H9 (cell line): ENCODE results near the gene PREP. TPM values are rescaled to one million over a fixed set of nuclear protein-coding genes. Genes with fewer than 3 reads are reported as not detected.

Source experiments
- DNase-seq: peaks from one replicate; pipeline ENCODE4 v3.0.0-alpha.2; 2017
- H2AFZ ChIP-seq: one replicate; pipeline ENCODE4 v1.6.1; 2013; ENCODE audit warnings: mild to moderate bottlenecking, low read length, control low read depth, moderate library complexity
- H2AK5ac ChIP-seq: 2 replicates; pipeline ENCODE4 v1.6.1; 2013; ENCODE audit warnings: low read length, control low read depth, mixed read lengths; ENCODE audit not compliant: insufficient read length
- H2BK120ac ChIP-seq: one replicate; pipeline ENCODE4 v1.6.1; 2013; ENCODE audit warnings: low read depth, mild to moderate bottlenecking, low read length, control low read depth, inconsistent platforms; ENCODE audit not compliant: poor library complexity, severe bottlenecking
- H2BK12ac ChIP-seq: 2 replicates; pipeline ENCODE4 v1.6.1; 2013; ENCODE audit warnings: low read length, control low read depth, mixed read lengths, low read depth; ENCODE audit not compliant: insufficient read length
- H2BK15ac ChIP-seq: 2 replicates; pipeline ENCODE4 v1.6.1; 2013; ENCODE audit warnings: low read depth, low read length, control low read depth
- H2BK20ac ChIP-seq: one replicate; pipeline ENCODE4 v1.6.1; 2013; ENCODE audit warnings: low read depth, mild to moderate bottlenecking, low read length, control low read depth, inconsistent platforms; ENCODE audit not compliant: poor library complexity, severe bottlenecking
- H2BK5ac ChIP-seq: 2 replicates; pipeline ENCODE4 v1.6.1; 2013; ENCODE audit warnings: low read length, control low read depth, mixed read lengths; ENCODE audit not compliant: insufficient read length
- H3K14ac ChIP-seq: 2 replicates; pipeline ENCODE4 v1.6.1; 2013; ENCODE audit warnings: low read length, control low read depth; ENCODE audit not compliant: insufficient read depth
- H3K18ac ChIP-seq: 2 replicates; pipeline ENCODE4 v1.6.1; 2013; ENCODE audit warnings: low read depth, mild to moderate bottlenecking, mixed read lengths, low read length, control low read depth; ENCODE audit not compliant: insufficient read length
- H3K23ac ChIP-seq: 2 replicates; pipeline ENCODE4 v1.6.1; 2013; ENCODE audit warnings: low read length, control low read depth, mixed read lengths, low read depth; ENCODE audit not compliant: insufficient read length
- H3K23me2 ChIP-seq: 2 replicates; pipeline ENCODE4 v1.6.1; 2013; ENCODE audit warnings: low read depth, mild to moderate bottlenecking, mixed read lengths, low read length, control low read depth; ENCODE audit not compliant: insufficient read length, poor library complexity, severe bottlenecking
- H3K27ac ChIP-seq: 2 replicates; pipeline ENCODE4 v1.5.1; 2013; ENCODE audit warnings: low read length, control low read depth, mixed read lengths, low read depth; ENCODE audit not compliant: insufficient read length
- H3K27me3 ChIP-seq: 2 replicates; pipeline ENCODE4 v1.6.1; 2013; ENCODE audit warnings: low read length, control low read depth, inconsistent platforms; ENCODE audit not compliant: insufficient read depth
- H3K4ac ChIP-seq: 2 replicates; pipeline ENCODE4 v1.6.1; 2013; ENCODE audit warnings: low read depth, mild to moderate bottlenecking, control low read depth, inconsistent platforms, low read length, moderate library complexity
- H3K4me1 ChIP-seq: 2 replicates; pipeline ENCODE4 v1.6.1; 2013; ENCODE audit warnings: low read length, control low read depth, inconsistent platforms; ENCODE audit not compliant: insufficient read depth
- H3K4me2 ChIP-seq: 2 replicates; pipeline ENCODE4 v1.6.1; 2013; ENCODE audit warnings: low read length, control low read depth, mixed read lengths; ENCODE audit not compliant: insufficient read length, insufficient read depth
- H3K56ac ChIP-seq: 2 replicates; pipeline ENCODE4 v1.6.1; 2013; ENCODE audit warnings: low read depth, mild to moderate bottlenecking, mixed read lengths, low read length, control low read depth; ENCODE audit not compliant: insufficient read length
- H3K79me1 ChIP-seq: 2 replicates; pipeline ENCODE4 v1.6.1; 2013; ENCODE audit warnings: low read depth, mild to moderate bottlenecking, moderate library complexity, low read length, control low read depth, inconsistent platforms; ENCODE audit not compliant: insufficient read depth, poor library complexity, severe bottlenecking
- H3K79me2 ChIP-seq: 2 replicates; pipeline ENCODE4 v1.6.1; 2013; ENCODE audit warnings: low read length, control low read depth, inconsistent platforms; ENCODE audit not compliant: insufficient read depth
- H3K9ac ChIP-seq: 2 replicates; pipeline ENCODE4 v1.6.1; 2013; ENCODE audit warnings: low read length, control low read depth, mixed read lengths; ENCODE audit not compliant: insufficient read length; ENCODE audit errors: extremely low read depth
- H3K9me3 ChIP-seq: one replicate; pipeline ENCODE4 v1.6.1; 2013; ENCODE audit warnings: low read depth, low read length, inconsistent platforms; ENCODE audit not compliant: control insufficient read depth
- H3T11ph ChIP-seq: one replicate; pipeline ENCODE4 v1.6.1; 2013; ENCODE audit warnings: mild to moderate bottlenecking, low read length, control low read depth, inconsistent platforms
- H4K20me1 ChIP-seq: one replicate; pipeline ENCODE4 v1.6.1; 2013; ENCODE audit not compliant: control insufficient read depth, insufficient read length, insufficient read depth
- H4K5ac ChIP-seq: 2 replicates; pipeline ENCODE4 v1.6.1; 2013; ENCODE audit warnings: low read depth, mild to moderate bottlenecking, mixed read lengths, low read length, control low read depth; ENCODE audit not compliant: insufficient read length
- H4K8ac ChIP-seq: replicated peaks from 2 replicates; pipeline ENCODE4 v1.6.1; 2013; ENCODE audit warnings: low read length, control low read depth, mixed read lengths, low read depth; ENCODE audit not compliant: insufficient read length
- H4K91ac ChIP-seq: 2 replicates; pipeline ENCODE4 v1.6.1; 2013; ENCODE audit warnings: low read depth, mild to moderate bottlenecking, moderate library complexity, mixed read lengths, low read length, control low read depth; ENCODE audit not compliant: insufficient read length
- H3K27ac Mint-ChIP-seq, 3 experiments: 2 replicates in 2 of 3; 3 replicates in 1 of 3; pipeline ENCODE4 v1.8.0; 2020 to 2021; ENCODE audit warnings: mixed read lengths in 3 of 3, mild to moderate bottlenecking in 1 of 3, moderate library complexity in 1 of 3
- H3K27me3 Mint-ChIP-seq: 2 replicates; pipeline ENCODE4 v1.8.0; 2021; ENCODE audit warnings: low read depth, mild to moderate bottlenecking, moderate library complexity, mixed read lengths
- H3K36me3 Mint-ChIP-seq, 3 experiments: 2 replicates in 2 of 3; 3 replicates in 1 of 3; pipeline ENCODE4 v1.8.0; 2020 to 2021; ENCODE audit warnings: low read depth in 3 of 3, mixed read lengths in 3 of 3; ENCODE audit not compliant: insufficient read depth in 1 of 3
- H3K4me1 Mint-ChIP-seq, 2 experiments: 2 replicates each; pipeline ENCODE4 v1.8.0; 2020; ENCODE audit warnings: mixed read lengths in 2 of 2
- H3K4me3 Mint-ChIP-seq, 2 experiments: 2 replicates in 1 of 2; 3 replicates in 1 of 2; pipeline ENCODE4 v1.8.0; 2020 to 2021; ENCODE audit warnings: mild to moderate bottlenecking in 2 of 2, mixed read lengths in 2 of 2, moderate library complexity in 1 of 2
- H3K9me3 Mint-ChIP-seq, 2 experiments: 2 replicates in 1 of 2; 3 replicates in 1 of 2; pipeline ENCODE4 v1.8.0; 2020; ENCODE audit warnings: mild to moderate bottlenecking in 2 of 2, mixed read lengths in 2 of 2, moderate library complexity in 1 of 2
- total RNA-seq: library from RNA; stranded (reverse); gene quantifications from 2 replicates; pipeline ENCODE4 v1.2.1, GENCODE V29; 2021
- TF ChIP-seq, protein P1 (sequence below): fragments of 200-600 bp; sonication (generic); conservative IDR thresholded peaks from 3 replicates; pipeline ENCODE4 v1.8.0; 2021; ENCODE audit warnings: antibody characterized with exemption, mild to moderate bottlenecking

Gene PREP
- total RNA-seq, 1 experiment from 2014 or later, result 54.0 TPM

DNA sequence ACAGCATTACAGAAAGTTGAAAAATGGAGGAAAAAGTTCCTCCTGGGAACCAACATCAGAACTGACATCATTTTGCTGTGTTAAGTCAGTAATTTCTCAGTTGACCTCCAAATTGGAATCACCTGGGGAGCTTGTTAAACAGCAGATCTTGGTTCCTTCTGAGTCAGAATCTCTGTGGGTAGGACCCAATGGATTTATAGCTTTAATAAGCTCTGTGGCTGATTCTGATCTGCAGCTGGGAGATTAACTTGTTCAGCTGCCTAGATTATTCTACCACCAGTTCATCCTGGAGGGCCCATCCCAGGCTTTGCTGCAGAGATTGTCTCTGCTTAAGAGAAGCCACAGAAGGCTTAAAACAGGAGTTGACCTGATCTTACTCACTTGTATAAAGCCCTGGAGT is 132.4 kb downstream of the PREP start:
- peaks cover 6 to 10% of the 10 kb centered on the region in 2 experiments for H3K9me3 Mint-ChIP-seq
- H3K23me2 ChIP-seq, result no peaks in the 10 kb centered on the region
- no peaks in the 10 kb centered on the region for H3K79me2 ChIP-seq
- no peak overlapping the region for H2BK15ac ChIP-seq
- H3K23ac ChIP-seq, result no peak overlapping the region
- no peak overlapping the region for H2BK120ac ChIP-seq
- H3K27ac ChIP-seq, result no peak overlapping the region
- H3K4me1 ChIP-seq, result no peaks in the 10 kb centered on the region
- H2BK20ac ChIP-seq, result no peak overlapping the region
- H3K4ac ChIP-seq, result no peak overlapping the region
- H4K20me1 ChIP-seq, result no peaks in the 10 kb centered on the region
- peaks cover 2 to 7% (median 4%) of the 10 kb centered on the region in 3 experiments; a peak in 5 of 7 replicates for H3K36me3 Mint-ChIP-seq
- H3K27me3 Mint-ChIP-seq, result no peaks in the 10 kb centered on the region
- H3K27ac Mint-ChIP-seq, result no peak overlapping the region
- no peaks in the 10 kb centered on the region for H3K27me3 ChIP-seq
- no peak overlapping the region for H2BK12ac ChIP-seq
- H3K9ac ChIP-seq, result no peak overlapping the region
- no peak overlapping the region for H3K4me3 Mint-ChIP-seq
- H2AFZ ChIP-seq, result no peak overlapping the region
- no peaks in the 10 kb centered on the region for H3K79me1 ChIP-seq
- no peak overlapping the region for H3K18ac ChIP-seq
- no peak for DNase-seq
- no peak overlapping the region for H4K5ac ChIP-seq
- H3T11ph ChIP-seq, result no peak overlapping the region
- H3K14ac ChIP-seq, result no peak overlapping the region
- H3K4me1 Mint-ChIP-seq, result peaks cover 14 to 22% of the 10 kb centered on the region in 2 experiments
- no peak overlapping the region for H4K8ac ChIP-seq
- H2AK5ac ChIP-seq, result no peak overlapping the region
- H3K9me3 ChIP-seq, result no peaks in the 10 kb centered on the region
- TF ChIP-seq, protein P1, sequence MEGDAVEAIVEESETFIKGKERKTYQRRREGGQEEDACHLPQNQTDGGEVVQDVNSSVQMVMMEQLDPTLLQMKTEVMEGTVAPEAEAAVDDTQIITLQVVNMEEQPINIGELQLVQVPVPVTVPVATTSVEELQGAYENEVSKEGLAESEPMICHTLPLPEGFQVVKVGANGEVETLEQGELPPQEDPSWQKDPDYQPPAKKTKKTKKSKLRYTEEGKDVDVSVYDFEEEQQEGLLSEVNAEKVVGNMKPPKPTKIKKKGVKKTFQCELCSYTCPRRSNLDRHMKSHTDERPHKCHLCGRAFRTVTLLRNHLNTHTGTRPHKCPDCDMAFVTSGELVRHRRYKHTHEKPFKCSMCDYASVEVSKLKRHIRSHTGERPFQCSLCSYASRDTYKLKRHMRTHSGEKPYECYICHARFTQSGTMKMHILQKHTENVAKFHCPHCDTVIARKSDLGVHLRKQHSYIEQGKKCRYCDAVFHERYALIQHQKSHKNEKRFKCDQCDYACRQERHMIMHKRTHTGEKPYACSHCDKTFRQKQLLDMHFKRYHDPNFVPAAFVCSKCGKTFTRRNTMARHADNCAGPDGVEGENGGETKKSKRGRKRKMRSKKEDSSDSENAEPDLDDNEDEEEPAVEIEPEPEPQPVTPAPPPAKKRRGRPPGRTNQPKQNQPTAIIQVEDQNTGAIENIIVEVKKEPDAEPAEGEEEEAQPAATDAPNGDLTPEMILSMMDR, result no peak
- no peak overlapping the region for H3K56ac ChIP-seq
- no peak overlapping the region for H3K4me2 ChIP-seq
- H4K91ac ChIP-seq, result no peak overlapping the region
- no peak overlapping the region for H2BK5ac ChIP-seq
